A549 (cell line): ENCODE measurements around the gene KIFAP3. TPM values are rescaled to one million over a fixed set of nuclear protein-coding genes. Genes with fewer than 3 reads are reported as not detected.

Source experiments
- ATAC-seq, 2 experiments: fragments of 200-7000 bp in 1 of 2; fragments of >200 bp in 1 of 2; cut with Nextera tagmentation in 1 of 2; cut with Tn5 transposase in 1 of 2; 3 replicates each; pipeline versions ENCODE4 v1.8.0 to v1.9.1; 2018 to 2020; ENCODE audit warnings: mild to moderate bottlenecking in 1 of 2, moderate library complexity in 1 of 2
- CTCF ChIA-PET: fragments of 300-600 bp; sonication (Branson Sonifier 250); formaldehyde crosslinking; extraction: SDS; loops from one replicate; lab custom pipeline; 2021; ENCODE audit warnings: antibody characterized with exemption, inconsistent platforms; lab: Yijun Ruan, JAX
- POLR2A ChIA-PET: fragments of 350-600 bp; formaldehyde crosslinking; extraction: SDS; loops from one replicate; lab custom pipeline; 2021; ENCODE audit warnings: antibody characterized with exemption, inconsistent platforms; lab: Yijun Ruan, JAX
- DNase-seq, 2 experiments: peaks; one replicate each; pipeline versions ENCODE4 v3.0.0 to v3.0.0-alpha.2; 2011 to 2016; ENCODE audit warnings: low read depth in 1 of 2, low spot score in 1 of 2
- FAIRE-seq: peaks from 2 replicates; lab custom pipeline; 2011; peaks lifted over from hg19 to GRCh38; lab: Jason Lieb, UNC
- H3K27ac ChIP-seq, 2 experiments: fragments of >200 bp; sonication (Bioruptor Twin); formaldehyde crosslinking; 3 replicates each; pipeline ENCODE4 v1.5.1; 2016 to 2017
- H3K4me1 ChIP-seq: fragments of >200 bp; sonication (Bioruptor Twin); formaldehyde crosslinking; 3 replicates; pipeline ENCODE4 v1.6.1; 2016
- H3K4me2 ChIP-seq: fragments of >200 bp; sonication (Bioruptor Twin); formaldehyde crosslinking; 3 replicates; pipeline ENCODE4 v1.6.1; 2016
- H3K4me3 ChIP-seq: fragments of >200 bp; sonication (Bioruptor Twin); formaldehyde crosslinking; 3 replicates; pipeline ENCODE4 v1.5.1; 2016
- H3K9me3 ChIP-seq: fragments of >200 bp; sonication (Bioruptor Twin); formaldehyde crosslinking; 3 replicates; pipeline ENCODE4 v1.6.1; 2016
- BHLHE40 ChIP-seq: IDR thresholded peaks from 2 replicates; pipeline ENCODE4 v1.6.1; 2012; ENCODE audit warnings: low read depth, low read length, inconsistent platforms
- CHD4 ChIP-seq: fragments of 200-600 bp; sonication (generic); IDR thresholded peaks from 2 replicates; pipeline ENCODE4 v1.6.1; 2016; ENCODE audit warnings: antibody characterized with exemption, mild to moderate bottlenecking, borderline replicate concordance
- EHF ChIP-seq: fragments of 250-450 bp; sonication (Bioruptor Pico); IDR thresholded peaks from 2 replicates; pipeline ENCODE4 v1.5.0; 2020; ENCODE audit warnings: mild to moderate bottlenecking
- ESRRA ChIP-seq: fragments of 150-350 bp; IDR thresholded peaks from 2 replicates; pipeline ENCODE4 v1.6.1; 2014; ENCODE audit warnings: mild to moderate bottlenecking, low read length, borderline replicate concordance
- HEYL ChIP-seq: fragments of 250-450 bp; sonication (Bioruptor Pico); IDR thresholded peaks from 2 replicates; pipeline ENCODE4 v1.8.0; 2021; ENCODE audit warnings: mild to moderate bottlenecking, moderate library complexity
- HOXA7 ChIP-seq: fragments of 250-450 bp; sonication (Bioruptor Pico); IDR thresholded peaks from 2 replicates; pipeline ENCODE4 v1.5.0; 2020; ENCODE audit warnings: mild to moderate bottlenecking, moderate library complexity
- HOXB13 ChIP-seq: fragments of 250-450 bp; sonication (Bioruptor Pico); IDR thresholded peaks from 2 replicates; pipeline ENCODE4 v1.5.0; 2020; ENCODE audit warnings: low read depth, mild to moderate bottlenecking, moderate library complexity
- HOXB5 ChIP-seq: fragments of 250-450 bp; sonication (Bioruptor Pico); IDR thresholded peaks from 2 replicates; pipeline ENCODE4 v1.5.0; 2020; ENCODE audit warnings: mild to moderate bottlenecking, moderate library complexity
- JUN ChIP-seq, 2 experiments: fragments of >200 bp; sonication (Bioruptor Twin); formaldehyde crosslinking; IDR thresholded peaks; 2 replicates in 1 of 2; 3 replicates in 1 of 2; pipeline ENCODE4 v1.6.1; 2016 to 2017
- JUNB ChIP-seq: fragments of >200 bp; sonication (Bioruptor Twin); formaldehyde crosslinking; IDR thresholded peaks from 2 replicates; pipeline ENCODE4 v1.6.1; 2016
- KDM1A ChIP-seq: fragments of 200-600 bp; sonication (generic); IDR thresholded peaks from 2 replicates; pipeline ENCODE4 v1.6.1; 2016; ENCODE audit warnings: low read depth, mild to moderate bottlenecking
- KDM5A ChIP-seq: fragments of 200-600 bp; sonication (generic); IDR thresholded peaks from 2 replicates; pipeline ENCODE4 v1.6.1; 2016; ENCODE audit warnings: antibody characterized with exemption, mild to moderate bottlenecking
- MAX ChIP-seq: IDR thresholded peaks from 2 replicates; pipeline ENCODE4 v1.6.1; 2012
- MAZ ChIP-seq: fragments of 150-350 bp; IDR thresholded peaks from 2 replicates; pipeline ENCODE4 v1.6.1; 2014; ENCODE audit warnings: antibody characterized with exemption, low read depth, low read length, borderline replicate concordance
- NPAS2 ChIP-seq: fragments of 250-450 bp; sonication (Bioruptor Pico); IDR thresholded peaks from 2 replicates; pipeline ENCODE4 v1.8.0; 2022; ENCODE audit warnings: mild to moderate bottlenecking, moderate library complexity, borderline replicate concordance
- PHF8 ChIP-seq: fragments of 200-600 bp; sonication (generic); IDR thresholded peaks from 2 replicates; pipeline ENCODE4 v1.6.1; 2016; ENCODE audit warnings: low read depth, mild to moderate bottlenecking, antibody characterized with exemption, moderate library complexity, borderline replicate concordance
- POLR2AphosphoS2 ChIP-seq: conservative IDR thresholded peaks from 2 replicates; pipeline ENCODE4 v1.6.1; 2012; ENCODE audit warnings: low read length, improper control_type of control experiment, inconsistent platforms
- RAD21 ChIP-seq, 2 experiments: fragments of >200 bp in 1 of 2; sonication (Bioruptor Twin) in 1 of 2; formaldehyde crosslinking in 1 of 2; IDR thresholded peaks in 1 of 2; conservative IDR thresholded peaks in 1 of 2; 2 replicates in 1 of 2; 3 replicates in 1 of 2; pipeline ENCODE4 v1.6.1; 2012 to 2018; ENCODE audit warnings: inconsistent platforms in 1 of 2
- REST ChIP-seq: fragments of 200-600 bp; sonication (generic); IDR thresholded peaks from 2 replicates; pipeline ENCODE4 v1.6.1; 2016; ENCODE audit warnings: antibody characterized with exemption, mild to moderate bottlenecking, moderate library complexity
- RFX5 ChIP-seq: fragments of 450-650 bp; IDR thresholded peaks from 2 replicates; pipeline ENCODE4 v1.7.1; 2014; ENCODE audit warnings: antibody characterized with exemption, mild to moderate bottlenecking, moderate library complexity
- TFCP2L1 ChIP-seq: fragments of 250-450 bp; sonication (Bioruptor Pico); IDR thresholded peaks from 2 replicates; pipeline ENCODE4 v1.5.0; 2021; ENCODE audit warnings: mild to moderate bottlenecking
- TP53 ChIP-seq: fragments of 250-450 bp; sonication (Bioruptor Pico); IDR thresholded peaks from 2 replicates; pipeline ENCODE4 v1.5.0; 2021; ENCODE audit warnings: mild to moderate bottlenecking, moderate library complexity
- USF2 ChIP-seq: fragments of 450-650 bp; IDR thresholded peaks from 2 replicates; pipeline ENCODE4 v1.6.1; 2014; ENCODE audit warnings: antibody characterized with exemption
- ZC3H11A ChIP-seq: fragments of 450-650 bp; IDR thresholded peaks from 2 replicates; pipeline ENCODE4 v1.6.1; 2014; ENCODE audit warnings: antibody characterized with exemption, mild to moderate bottlenecking
- ZFP36 ChIP-seq: fragments of 450-650 bp; IDR thresholded peaks from 2 replicates; pipeline ENCODE4 v1.6.1; 2014; ENCODE audit warnings: borderline replicate concordance; ENCODE audit not compliant: partially characterized antibody
- ZNF302 ChIP-seq: fragments of 250-450 bp; sonication (Bioruptor Pico); IDR thresholded peaks from 2 replicates; pipeline ENCODE4 v1.9.0; 2021; ENCODE audit warnings: inconsistent platforms, mild to moderate bottlenecking, moderate library complexity
- ZSCAN20 ChIP-seq: fragments of 250-450 bp; sonication (Bioruptor Pico); IDR thresholded peaks from 2 replicates; pipeline ENCODE4 v1.8.0; 2022; ENCODE audit warnings: mild to moderate bottlenecking, moderate library complexity
- WGBS: methylation state at CpG from one replicate; pipeline ENCODE4 v1.1.6; 2017; ENCODE audit errors: missing lambda C conversion rate; 5-methylcytosine and 5-hydroxymethylcytosine counted together
- polyA plus RNA-seq, 4 experiments: library from polyadenylated mRNA; depleted of rRNA in 3 of 4; stranded (reverse); fragments of >200 nt; fragmentation: RNase III in 1 of 4; extraction: RNeasy Plus Mini Kit Qiagen cat#74134 plus additional on column Dnase treatment in 1 of 4; gene quantifications; 2 replicates in 3 of 4; 3 replicates in 1 of 4; pipeline ENCODE4 v1.2.3, GENCODE V29; 2011 to 2017

KIFAP3 gene
- polyA plus RNA-seq, 2 of the 4 experiments (the other 2 are of a cell fraction), result 11.7 to 19.0 TPM

GRCh38 chr1:170001266-170001665 is 73.2 kb downstream of the KIFAP3 start:
- WGBS, result 94% methylated on average over 2 of the region's 2 CpGs
- 0 out of 3 replicates have a peak, but pooled peaks cover 4% of the 10 kb centered on the region for H3K4me1 ChIP-seq
- ChIA-PET CTCF (no interaction called here), POLR2A (no interaction called here)
- H3K9me3 ChIP-seq, result no peaks in the 10 kb centered on the region
- no peak overlapping the region for H3K27ac ChIP-seq
- H3K4me2 ChIP-seq, result no peak overlapping the region
- TF ChIP-seq RFX5 (no peak), HOXA7 (no peak), ESRRA (no peak), KDM5A (no peak), NPAS2 (no peak), PHF8 (no peak), HOXB5 (no peak), EHF (CRISPR knock-in tag) (no peak), JUNB (no peak), ZNF302 (CRISPR knock-in tag) (no peak), KDM1A (no peak), POLR2AphosphoS2 (no peak), HEYL (CRISPR knock-in tag) (no peak), ZSCAN20 (CRISPR knock-in tag) (no peak)
- DNase-seq (no peak), ATAC-seq (no peak), FAIRE-seq (no peak)
- H3K4me3 ChIP-seq, result no peak overlapping the region

GRCh38 chr1:169999761-170000160 is 74.7 kb downstream of the KIFAP3 start:
- Histone ChIP-seq H3K4me2 (no peak overlapping the region), H3K27ac (no peak overlapping the region), H3K4me3 (no peak overlapping the region), H3K9me3 (no peaks in the 10 kb centered on the region), H3K4me1 (0 out of 3 replicates have a peak, but pooled peaks cover 4% of the 10 kb centered on the region)
- ChIA-PET POLR2A (no interaction called here), CTCF (no interaction called here)
- ATAC-seq, result no peak
- no peak for FAIRE-seq
- no peak for DNase-seq
- WGBS, result 56% methylated on average over 2 of the region's 2 CpGs
- TF ChIP-seq MAZ (no peak), BHLHE40 (no peak), PHF8 (no peak), ZFP36 (no peak)

- TF ChIP-seq ZC3H11A (no peak), JUNB (no peak), USF2 (no peak), ESRRA (no peak), MAX (no peak), CHD4 (no peak), HOXB13 (CRISPR knock-in tag) (no peak), KDM5A (no peak), HOXA7 (no peak), EHF (CRISPR knock-in tag) (no peak)
- H3K4me3 ChIP-seq, result no peak overlapping the region
- 0 out of 3 replicates have a peak, but pooled peaks cover 4% of the 10 kb centered on the region for H3K4me1 ChIP-seq
- 40% methylated on average over 4 of the region's 4 CpGs for WGBS
- ChIA-PET POLR2A (no interaction called here), CTCF (no interaction called here)
- no peak overlapping the region for H3K27ac ChIP-seq
- ATAC-seq (no peak), DNase-seq (no peak), FAIRE-seq (no peak)
- no peaks in the 10 kb centered on the region for H3K9me3 ChIP-seq
- H3K4me2 ChIP-seq, result no peak overlapping the region
These were observed 75.2 kb downstream of the KIFAP3 start for GRCh38 chr1:169999331-169999741.

- Histone ChIP-seq H3K4me3 (no peak overlapping the region), H3K9me3 (no peaks in the 10 kb centered on the region), H3K27ac (no peak overlapping the region), H3K4me1 (0 out of 3 replicates have a peak, but pooled peaks cover 4% of the 10 kb centered on the region), H3K4me2 (no peak overlapping the region)
- FAIRE-seq, result no peak
- DNase-seq, result no peak
- WGBS, result 41% methylated on average over 2 of the region's 2 CpGs
- CTCF ChIA-PET, result no interaction called here
- ATAC-seq, result no peak
- POLR2A ChIA-PET, result no interaction called here
- TF ChIP-seq POLR2AphosphoS2 (no peak), REST (no peak), TFCP2L1 (CRISPR knock-in tag) (no peak), RAD21 (conservative IDR thresholded peaks at IDR 0.05 in 1 of 2, IDR thresholded peaks at IDR 0.05 in 1 of 2) (no peak), JUN (IDR thresholded peaks at IDR 0.05) (no peak), TP53 (CRISPR knock-in tag) (no peak), KDM5A (no peak)
These were observed 78.5 kb downstream of the KIFAP3 start for GRCh38 chr1:169995993-169996392.
